H1 (cell line): Measurements from ENCODE around the gene KIAA0040. TPM values are rescaled to one million over a fixed set of nuclear protein-coding genes. Genes with fewer than 3 reads are reported as not detected.

Source experiments
- BACH1 ChIP-seq: IDR thresholded peaks from 2 replicates; pipeline ENCODE4 v1.6.1; 2012; ENCODE audit warnings: low read length, improper control_type of control experiment
- CHD7 ChIP-seq: fragments of 300-600 bp; sonication (generic); IDR thresholded peaks from 2 replicates; pipeline ENCODE4 v1.7.1; 2012; ENCODE audit warnings: low read length, moderate library complexity, mild to moderate bottlenecking, inconsistent platforms; ENCODE audit not compliant: insufficient replicate concordance
- E2F6 ChIP-seq: IDR thresholded peaks from 2 replicates; pipeline ENCODE4 v1.6.1; 2012; ENCODE audit warnings: inconsistent platforms
- EZH2 ChIP-seq: fragments of 200-600 bp; sonication (generic); IDR thresholded peaks from 2 replicates; pipeline ENCODE4 v1.7.1; 2012; ENCODE audit warnings: low read depth, mild to moderate bottlenecking, moderate library complexity, low read length, inconsistent platforms; ENCODE audit not compliant: severe bottlenecking
- MAFK ChIP-seq: IDR thresholded peaks from 2 replicates; pipeline ENCODE4 v1.6.1; 2012; ENCODE audit warnings: low read depth, mild to moderate bottlenecking, improper control_type of control experiment, low read length
- RXRA ChIP-seq: IDR thresholded peaks from 2 replicates; pipeline ENCODE4 v1.6.1; 2011; ENCODE audit warnings: low read depth, mild to moderate bottlenecking, low read length, moderate library complexity; ENCODE audit not compliant: insufficient read depth
- SAP30 ChIP-seq: fragments of 300-600 bp; sonication (generic); IDR thresholded peaks from 2 replicates; pipeline ENCODE4 v1.7.1; 2012; ENCODE audit warnings: low read length, moderate library complexity, mild to moderate bottlenecking, inconsistent platforms; ENCODE audit not compliant: insufficient read depth, insufficient replicate concordance
- polyA plus RNA-seq, 7 experiments: library from polyadenylated mRNA; depleted of rRNA in 3 of 7; stranded (reverse) in 5 of 7; unstranded in 2 of 7; fragments of >200 nt in 5 of 7; fragments of 200-250 nt in 2 of 7; gene quantifications; 1 replicate in 5 of 7; 2 replicates in 1 of 7; 4 replicates in 1 of 7; pipeline versions ENCODE4 v1.2.1 to v1.2.3, GENCODE V29; 2011 to 2013; ENCODE audit warnings: missing spikeins in 2 of 7, mixed read lengths in 2 of 7
- total RNA-seq: library from RNA; stranded (reverse); fragmentation: NEBNext Ultra II Directional; extraction: Animal tissue kit (Norgen Biotek cat#: 25700); gene quantifications from 2 replicates; pipeline ENCODE4 v1.2.1, GENCODE V29; 2021

The KIAA0040 gene
- total and polyA plus RNA-seq, 2 of the 8 experiments (the other 6 are each of a cell fraction or from before 2014, with no cell fraction given) = 11.0 to 14.1 TPM

GRCh38 chr1:175193527-175193910 lies 943 bp upstream of the KIAA0040 start (continued):
- TF ChIP-seq CHD7 (no peak), MAFK (no peak), BACH1 (no peak), E2F6 (peak; percentile 25; the same call in 1 of the 2 replicates), SAP30 (no peak), EZH2 (peak; percentile 25), RXRA (no peak)
